ENCODE measurements around the gene BNC2.

DNA sequence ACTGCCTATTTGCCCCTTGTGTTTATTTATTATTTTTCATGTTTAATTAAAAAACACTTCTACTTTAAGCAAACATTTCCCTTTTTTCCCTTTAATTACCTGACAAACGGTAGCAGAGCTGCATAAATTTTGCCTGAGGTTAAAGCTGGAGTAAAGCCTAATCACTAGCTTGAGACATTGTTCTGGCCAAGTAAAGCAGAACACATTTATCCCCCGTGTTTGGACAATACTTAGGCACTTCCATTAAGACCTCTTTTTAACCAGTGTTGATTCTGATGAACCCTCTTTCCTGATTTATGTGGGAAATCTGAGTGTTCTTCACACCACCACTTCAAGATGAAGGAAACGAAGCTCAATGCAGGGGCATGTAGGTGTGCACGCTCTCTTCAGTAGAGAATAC is 54.5 kb downstream of the BNC2 start:
- TF ChIP-seq, protein P1, sequence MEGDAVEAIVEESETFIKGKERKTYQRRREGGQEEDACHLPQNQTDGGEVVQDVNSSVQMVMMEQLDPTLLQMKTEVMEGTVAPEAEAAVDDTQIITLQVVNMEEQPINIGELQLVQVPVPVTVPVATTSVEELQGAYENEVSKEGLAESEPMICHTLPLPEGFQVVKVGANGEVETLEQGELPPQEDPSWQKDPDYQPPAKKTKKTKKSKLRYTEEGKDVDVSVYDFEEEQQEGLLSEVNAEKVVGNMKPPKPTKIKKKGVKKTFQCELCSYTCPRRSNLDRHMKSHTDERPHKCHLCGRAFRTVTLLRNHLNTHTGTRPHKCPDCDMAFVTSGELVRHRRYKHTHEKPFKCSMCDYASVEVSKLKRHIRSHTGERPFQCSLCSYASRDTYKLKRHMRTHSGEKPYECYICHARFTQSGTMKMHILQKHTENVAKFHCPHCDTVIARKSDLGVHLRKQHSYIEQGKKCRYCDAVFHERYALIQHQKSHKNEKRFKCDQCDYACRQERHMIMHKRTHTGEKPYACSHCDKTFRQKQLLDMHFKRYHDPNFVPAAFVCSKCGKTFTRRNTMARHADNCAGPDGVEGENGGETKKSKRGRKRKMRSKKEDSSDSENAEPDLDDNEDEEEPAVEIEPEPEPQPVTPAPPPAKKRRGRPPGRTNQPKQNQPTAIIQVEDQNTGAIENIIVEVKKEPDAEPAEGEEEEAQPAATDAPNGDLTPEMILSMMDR (IDR thresholded peaks at IDR 0.05): no peak
- no peak for TF ChIP-seq POLR2A (IDR thresholded peaks at IDR 0.05)
